ENCODE measurements around the gene B4GALT5. TPM values are rescaled to one million over a fixed set of nuclear protein-coding genes. Genes with fewer than 3 reads are reported as not detected.
"Not testable (repeated sequence)": the region's sequence is repeated elsewhere in the genome, so short reads cannot be mapped to it uniquely, and the experiment has no call there.

Gene B4GALT5
- total RNA-seq, 1 experiment from 2014 or later = 65.0 TPM

DNA sequence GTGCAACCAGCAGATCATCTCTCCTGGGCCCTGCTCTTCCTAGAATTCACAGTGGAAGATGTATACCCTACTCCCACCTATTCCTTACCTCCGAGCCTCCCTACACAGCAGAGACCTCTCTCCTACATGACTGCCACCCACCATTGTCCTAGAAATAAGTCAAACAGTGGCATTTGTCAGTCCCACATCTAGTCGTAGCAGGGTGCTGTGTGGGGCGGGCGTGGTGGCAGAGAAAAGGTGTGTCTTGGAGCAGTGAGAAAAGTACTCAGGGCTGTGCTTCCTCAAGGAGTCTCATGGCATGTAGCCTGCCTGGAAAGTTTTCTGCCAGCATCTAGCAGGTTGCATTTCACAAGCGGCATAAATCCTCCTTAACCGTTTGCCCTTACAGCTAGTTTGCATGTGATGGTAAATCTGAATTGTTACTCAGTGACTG, 86.3 kb downstream of the B4GALT5 start:
- Mint-ChIP-seq H3K4me1 (ENCODE audit: low read depth, unreplicated experiment) (peaks cover 15% of the 10 kb centered on the region), H3K27ac (ENCODE audit: unreplicated experiment) (no peak overlapping the region), H3K27me3 (ENCODE audit: insufficient read depth, unreplicated experiment) (no peaks in the 10 kb centered on the region), H3K36me3 (ENCODE audit: insufficient read depth, unreplicated experiment) (peaks cover 37% of the 10 kb centered on the region), H3K4me3 (ENCODE audit: unreplicated experiment) (no peak overlapping the region), H3K9me3 (ENCODE audit: unreplicated experiment) (no peaks in the 10 kb centered on the region)
- TF ChIP-seq, protein P1, sequence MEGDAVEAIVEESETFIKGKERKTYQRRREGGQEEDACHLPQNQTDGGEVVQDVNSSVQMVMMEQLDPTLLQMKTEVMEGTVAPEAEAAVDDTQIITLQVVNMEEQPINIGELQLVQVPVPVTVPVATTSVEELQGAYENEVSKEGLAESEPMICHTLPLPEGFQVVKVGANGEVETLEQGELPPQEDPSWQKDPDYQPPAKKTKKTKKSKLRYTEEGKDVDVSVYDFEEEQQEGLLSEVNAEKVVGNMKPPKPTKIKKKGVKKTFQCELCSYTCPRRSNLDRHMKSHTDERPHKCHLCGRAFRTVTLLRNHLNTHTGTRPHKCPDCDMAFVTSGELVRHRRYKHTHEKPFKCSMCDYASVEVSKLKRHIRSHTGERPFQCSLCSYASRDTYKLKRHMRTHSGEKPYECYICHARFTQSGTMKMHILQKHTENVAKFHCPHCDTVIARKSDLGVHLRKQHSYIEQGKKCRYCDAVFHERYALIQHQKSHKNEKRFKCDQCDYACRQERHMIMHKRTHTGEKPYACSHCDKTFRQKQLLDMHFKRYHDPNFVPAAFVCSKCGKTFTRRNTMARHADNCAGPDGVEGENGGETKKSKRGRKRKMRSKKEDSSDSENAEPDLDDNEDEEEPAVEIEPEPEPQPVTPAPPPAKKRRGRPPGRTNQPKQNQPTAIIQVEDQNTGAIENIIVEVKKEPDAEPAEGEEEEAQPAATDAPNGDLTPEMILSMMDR (IDR thresholded peaks at IDR 0.05; ENCODE audit: insufficient read depth in 1 of 2, low read depth in 1 of 2, low read length in 1 of 2, severe bottlenecking in 1 of 2, unreplicated experiment in 1 of 2) = no peak
- intact Hi-C loops (cut with micrococcal nuclease; ENCODE audit: unreplicated experiment) = no loop called here
- Histone ChIP-seq H3K4me1 (peaks cover 18% of the 10 kb centered on the region), H3K36me3 (ENCODE audit: control insufficient read depth, insufficient read depth, low read length) (0 out of 2 replicates have a peak, but pooled peaks cover 1% of the 10 kb centered on the region), H3K4me3 (ENCODE audit: low read depth, low read length) (no peak overlapping the region), H3K27me3 (replicated peaks; ENCODE audit: control insufficient read depth, insufficient read depth, low read length) (no peaks in the 10 kb centered on the region), H3K9me3 (peaks cover 9% of the 10 kb centered on the region)
- POLR2A ChIA-PET = no interaction called here
- BruUV-seq (replicated peaks) = no TSS peak
- CTCF ChIA-PET = no interaction called here
- no peak for DNase-seq

DNA sequence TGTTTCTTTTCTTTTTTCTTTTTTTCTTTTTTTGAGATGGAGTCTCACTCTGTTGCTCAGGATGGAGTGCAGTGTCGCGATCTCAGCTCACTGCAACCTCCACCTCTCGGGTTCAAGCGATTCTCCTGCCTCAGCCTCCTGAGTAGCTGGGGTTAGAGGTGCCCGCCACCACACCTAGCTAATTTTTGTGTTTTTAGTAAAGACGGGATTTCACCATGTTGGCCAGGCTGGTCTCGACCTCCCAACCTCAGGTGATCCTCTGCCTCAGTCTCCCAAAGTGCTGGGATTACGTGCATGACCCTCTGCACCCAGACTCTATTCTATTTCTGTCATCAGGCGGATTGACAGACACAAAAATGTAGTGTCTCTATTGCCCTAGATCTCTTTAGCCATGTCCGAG, 88.7 kb downstream of the B4GALT5 start:
- peaks cover 18% of the 10 kb centered on the region for H3K4me1 ChIP-seq
- BruUV-seq (replicated peaks); H3K4me3 Mint-ChIP-seq (ENCODE audit: unreplicated experiment); H3K27me3 ChIP-seq (replicated peaks; ENCODE audit: control insufficient read depth, insufficient read depth, low read length); H3K27ac Mint-ChIP-seq (ENCODE audit: unreplicated experiment); H3K4me1 Mint-ChIP-seq (ENCODE audit: low read depth, unreplicated experiment); POLR2A ChIA-PET; H3K36me3 ChIP-seq (ENCODE audit: control insufficient read depth, insufficient read depth, low read length); H3K4me3 ChIP-seq (ENCODE audit: low read depth, low read length); intact Hi-C loops (cut with micrococcal nuclease; ENCODE audit: unreplicated experiment); DNase-seq; H3K27me3 Mint-ChIP-seq (ENCODE audit: insufficient read depth, unreplicated experiment): not testable (repeated sequence)
- Mint-ChIP-seq H3K36me3 (ENCODE audit: insufficient read depth, unreplicated experiment) (peaks cover 14% of the 10 kb centered on the region), H3K9me3 (ENCODE audit: unreplicated experiment) (peaks cover 12% of the 10 kb centered on the region)
- CTCF ChIA-PET = interaction anchor here (1.2 to 1.9 kb wide), 3 partner anchors 14 to 54 kb away, joined by 3 to 4 read pairs (median 3); no protein-coding TSS in a partner anchor
- peaks cover 16% of the 10 kb centered on the region for H3K9me3 ChIP-seq

DNA sequence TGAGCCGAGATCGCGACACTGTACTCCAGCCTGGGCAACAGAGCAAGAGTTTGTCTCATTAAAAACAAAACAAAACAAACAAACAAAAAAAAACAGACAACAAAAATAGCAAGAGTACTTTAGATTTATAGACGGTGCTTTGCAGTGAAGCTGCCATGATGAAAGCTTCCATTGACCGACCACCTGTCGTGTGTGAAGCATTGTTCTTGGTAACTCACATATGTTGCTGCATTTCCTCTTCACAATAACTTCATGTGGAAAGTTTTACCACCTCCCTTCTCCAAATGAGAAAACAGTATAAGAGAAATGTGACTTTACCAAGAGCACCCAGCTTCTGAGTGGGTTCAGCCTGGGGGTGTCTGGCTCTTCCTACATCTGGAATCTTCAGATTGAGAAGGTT, 89.4 kb downstream of the B4GALT5 start:
- Histone ChIP-seq H3K9me3 (peaks cover 16% of the 10 kb centered on the region), H3K4me1 (peaks cover 18% of the 10 kb centered on the region), H3K4me3 (ENCODE audit: low read depth, low read length) (no peak overlapping the region), H3K27me3 (replicated peaks; ENCODE audit: control insufficient read depth, insufficient read depth, low read length) (no peaks in the 10 kb centered on the region), H3K36me3 (ENCODE audit: control insufficient read depth, insufficient read depth, low read length) (no peaks in the 10 kb centered on the region)
- H3K4me3 Mint-ChIP-seq (ENCODE audit: unreplicated experiment) = no peak overlapping the region
- peaks cover 8% of the 10 kb centered on the region for H3K36me3 Mint-ChIP-seq (ENCODE audit: insufficient read depth, unreplicated experiment)
- CTCF ChIA-PET = interaction anchor here (1.2 to 1.9 kb wide), 3 partner anchors 14 to 54 kb away, joined by 3 to 4 read pairs (median 3); no protein-coding TSS in a partner anchor
- no peak for DNase-seq
- intact Hi-C loops (cut with micrococcal nuclease; ENCODE audit: unreplicated experiment) = no loop called here
- H3K9me3 Mint-ChIP-seq (ENCODE audit: unreplicated experiment) = peaks cover 12% of the 10 kb centered on the region
- H3K4me1 Mint-ChIP-seq (ENCODE audit: low read depth, unreplicated experiment) = peaks cover 8% of the 10 kb centered on the region
- peaks cover 2% of the 10 kb centered on the region for H3K27me3 Mint-ChIP-seq (ENCODE audit: insufficient read depth, unreplicated experiment)
- TF ChIP-seq, protein P1 (IDR thresholded peaks at IDR 0.05; ENCODE audit: insufficient read depth in 1 of 2, low read depth in 1 of 2, low read length in 1 of 2, severe bottlenecking in 1 of 2, unreplicated experiment in 1 of 2) = no peak
- no peak overlapping the region for H3K27ac Mint-ChIP-seq (ENCODE audit: unreplicated experiment)
- no TSS peak for BruUV-seq (replicated peaks)
- POLR2A ChIA-PET = no interaction called here

DNA sequence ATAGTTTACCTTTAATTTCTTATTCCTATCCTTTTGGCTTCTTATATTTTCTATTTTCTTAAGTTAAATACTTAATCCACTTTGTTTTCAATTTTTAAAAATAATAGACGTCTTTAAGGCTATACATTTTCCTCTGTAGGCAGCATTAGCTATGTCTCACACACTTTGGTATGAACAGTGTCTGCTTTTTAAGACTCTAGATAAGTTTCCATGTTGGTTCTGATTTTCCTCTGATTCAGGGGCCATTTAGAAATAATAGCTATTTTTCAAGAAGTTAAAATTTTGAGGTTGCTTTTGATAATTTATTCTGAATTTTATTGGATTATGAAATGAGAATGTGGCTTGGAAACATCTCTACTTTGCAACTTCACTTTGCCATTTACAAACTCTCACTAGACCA, 91.4 kb downstream of the B4GALT5 start:
- Mint-ChIP-seq H3K27ac (ENCODE audit: unreplicated experiment) (no peak overlapping the region), H3K27me3 (ENCODE audit: insufficient read depth, unreplicated experiment) (peaks cover 2% of the 10 kb centered on the region), H3K36me3 (ENCODE audit: insufficient read depth, unreplicated experiment) (peaks cover 5% of the 10 kb centered on the region), H3K4me3 (ENCODE audit: unreplicated experiment) (no peak overlapping the region), H3K4me1 (ENCODE audit: low read depth, unreplicated experiment) (peaks cover 8% of the 10 kb centered on the region), H3K9me3 (ENCODE audit: unreplicated experiment) (peaks cover 12% of the 10 kb centered on the region)
- H3K4me3 ChIP-seq (ENCODE audit: low read depth, low read length) = no peak overlapping the region
- peaks cover 9% of the 10 kb centered on the region for H3K9me3 ChIP-seq
- no peaks in the 10 kb centered on the region for H3K27me3 ChIP-seq (replicated peaks; ENCODE audit: control insufficient read depth, insufficient read depth, low read length)
- TF ChIP-seq, protein P1 (IDR thresholded peaks at IDR 0.05; ENCODE audit: insufficient read depth in 1 of 2, low read depth in 1 of 2, low read length in 1 of 2, severe bottlenecking in 1 of 2, unreplicated experiment in 1 of 2) = no peak
- no peaks in the 10 kb centered on the region for H3K36me3 ChIP-seq (ENCODE audit: control insufficient read depth, insufficient read depth, low read length)
- BruUV-seq (replicated peaks) = no TSS peak
- DNase-seq = no peak
- CTCF ChIA-PET = no interaction called here
- H3K4me1 ChIP-seq = peaks cover 18% of the 10 kb centered on the region
- POLR2A ChIA-PET = no interaction called here
- intact Hi-C loops (cut with micrococcal nuclease; ENCODE audit: unreplicated experiment) = no loop called here

Measured in Caco-2 (cell line).